Skin epidermis (tissue), 12 donors: ENCODE measurements around the gene UBTD2.

Source experiments
- H3K27ac ChIP-seq, 21 experiments: fragments of 200-600 bp; sonication (generic) in 11 of 21; one replicate each; pipeline ENCODE4 v1.5.0; 2020; ENCODE audit warnings: mild to moderate bottlenecking in 3 of 21, inconsistent platforms in 2 of 21, moderate library complexity in 2 of 21
- H3K4me3 ChIP-seq, 7 experiments: fragments of 200-600 bp; sonication (generic) in 2 of 7; one replicate each; pipeline ENCODE4 v1.5.0; 2020; ENCODE audit warnings: inconsistent platforms in 2 of 7, mild to moderate bottlenecking in 2 of 7, moderate library complexity in 1 of 7

The UBTD2 gene

DNA sequence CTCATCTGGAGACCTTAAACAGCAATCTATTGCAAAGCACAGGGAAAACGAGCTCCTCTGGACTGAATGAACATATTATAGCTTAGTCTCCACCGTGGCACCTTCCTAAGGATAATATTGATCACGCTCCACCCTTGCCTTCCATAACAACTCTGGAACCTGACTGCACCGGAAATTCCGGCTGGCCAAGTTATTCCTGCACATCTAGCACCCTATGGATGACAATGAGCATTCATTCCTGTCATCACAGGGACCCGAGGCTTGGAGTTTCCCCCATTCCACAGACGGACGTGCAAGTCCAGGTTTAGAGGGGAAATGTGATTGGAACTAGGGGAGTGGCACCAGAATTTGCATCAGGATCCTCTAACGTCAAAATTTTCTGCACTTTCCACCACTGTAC lies 123.1 kb downstream of the UBTD2 start:
- H3K4me3 ChIP-seq: no peak overlapping the region
- H3K27ac ChIP-seq: peak overlapping the region in 4 of 21 experiments; percentile 38 to 64 (median 46)
